H1 (cell line): ENCODE data around the gene NMB. TPM values are rescaled to one million over a fixed set of nuclear protein-coding genes. Genes with fewer than 3 reads are reported as not detected.

ENCODE experiments used
- CTCF ChIA-PET: fragments of 300-600 bp; sonication (Branson Sonifier 250); formaldehyde crosslinking; loops from one replicate; lab custom pipeline; 2021; ENCODE audit not compliant: partially characterized antibody; lab: Charles Lee
- POLR2A ChIA-PET: fragments of 300-600 bp; sonication (Branson Sonifier 250); formaldehyde crosslinking; loops from one replicate; lab custom pipeline; 2021; ENCODE audit warnings: inconsistent platforms; ENCODE audit not compliant: partially characterized antibody; lab: Charles Lee
- DNase-seq, 2 experiments: peaks; one replicate each; pipeline versions ENCODE4 v3.0.0 to v3.0.0-alpha.2; 2010 to 2022; ENCODE audit warnings: low spot score in 2 of 2, low read depth in 1 of 2, mixed read lengths in 1 of 2
- FAIRE-seq: peaks from 2 replicates; lab custom pipeline; 2011; peaks lifted over from hg19 to GRCh38; lab: Jason Lieb, UNC
- H2AFZ ChIP-seq: 2 replicates; pipeline ENCODE4 v1.8.1; 2012; ENCODE audit warnings: low read length, inconsistent platforms
- H2AK5ac ChIP-seq: 2 replicates; pipeline ENCODE4 v1.6.1; 2013; ENCODE audit warnings: low read depth, low read length
- H2BK120ac ChIP-seq: replicated peaks from 2 replicates; pipeline ENCODE3; 2013; ENCODE audit warnings: low read depth, low read length, inconsistent platforms
- H2BK12ac ChIP-seq: 2 replicates; pipeline ENCODE4 v1.6.1; 2013; ENCODE audit warnings: low read depth, low read length
- H2BK15ac ChIP-seq: 2 replicates; pipeline ENCODE4 v1.6.1; 2013; ENCODE audit warnings: low read length
- H2BK20ac ChIP-seq: 2 replicates; pipeline ENCODE4 v1.6.1; 2013; ENCODE audit warnings: low read length
- H2BK5ac ChIP-seq: 2 replicates; pipeline ENCODE4 v1.6.1; 2013; ENCODE audit warnings: low read depth, low read length
- H3K14ac ChIP-seq: 2 replicates; pipeline ENCODE4 v1.6.1; 2013; ENCODE audit warnings: inconsistent platforms; ENCODE audit not compliant: insufficient read length
- H3K18ac ChIP-seq: 2 replicates; pipeline ENCODE4 v1.6.1; 2013; ENCODE audit warnings: low read length; ENCODE audit errors: extremely low read depth
- H3K23ac ChIP-seq: 2 replicates; pipeline ENCODE4 v1.6.1; 2013; ENCODE audit warnings: inconsistent platforms; ENCODE audit not compliant: insufficient read length
- H3K23me2 ChIP-seq: 2 replicates; pipeline ENCODE4 v1.6.1; 2013; ENCODE audit warnings: low read depth, low read length
- H3K27ac ChIP-seq: 2 replicates; pipeline ENCODE4 v1.6.1; 2011; ENCODE audit warnings: low read depth, low read length, inconsistent platforms
- H3K27me3 ChIP-seq, 4 experiments: replicated peaks in 1 of 4; 1 replicate in 1 of 4; 2 replicates in 3 of 4; pipeline versions ENCODE4 v1.6.1 to v1.8.1; 2011 to 2013; ENCODE audit warnings: low read length in 3 of 4, mild to moderate bottlenecking in 3 of 4, inconsistent platforms in 2 of 4, mixed read lengths in 2 of 4, moderate library complexity in 1 of 4; ENCODE audit not compliant: control insufficient read depth in 3 of 4, insufficient read depth in 3 of 4; ENCODE audit errors: extremely low read depth in 1 of 4
- H3K36me3 ChIP-seq, 4 experiments: 2 replicates each; pipeline versions ENCODE4 v1.6.1 to v1.8.1; 2011 to 2013; ENCODE audit warnings: mild to moderate bottlenecking in 4 of 4, low read length in 3 of 4, moderate library complexity in 2 of 4, control low read depth in 1 of 4, inconsistent platforms in 1 of 4; ENCODE audit not compliant: insufficient read depth in 4 of 4, control insufficient read depth in 2 of 4
- H3K4ac ChIP-seq: replicated peaks from 2 replicates; pipeline ENCODE3; 2013; ENCODE audit warnings: low read length, low read depth, mixed read lengths, inconsistent platforms; ENCODE audit not compliant: insufficient read length
- H3K4me1 ChIP-seq, 4 experiments: replicated peaks in 1 of 4; 1 replicate in 1 of 4; 2 replicates in 3 of 4; pipeline versions ENCODE4 v1.6.1 to v1.8.1; 2011 to 2013; ENCODE audit warnings: low read length in 3 of 4, inconsistent platforms in 2 of 4, mixed read lengths in 1 of 4; ENCODE audit not compliant: insufficient read depth in 4 of 4, control insufficient read depth in 3 of 4
- H3K4me2 ChIP-seq, 2 experiments: 2 replicates each; pipeline versions ENCODE4 v1.6.1 to v1.8.1; 2011 to 2013; ENCODE audit warnings: low read depth in 2 of 2, low read length in 2 of 2, control low read depth in 1 of 2, inconsistent platforms in 1 of 2, mild to moderate bottlenecking in 1 of 2; ENCODE audit not compliant: insufficient read depth in 1 of 2
- H3K4me3 ChIP-seq, 4 experiments: fragments of 200-600, 300-600 bp in 1 of 4; sonication (generic), shearing (Covaris generic), sonication (Bioruptor Twin) in 1 of 4; 2 replicates each; pipeline versions ENCODE4 v1.5.1 to v1.8.1; 2011 to 2016; ENCODE audit warnings: low read length in 4 of 4, low read depth in 3 of 4, control low read depth in 2 of 4, inconsistent platforms in 2 of 4, mild to moderate bottlenecking in 2 of 4, mixed read lengths in 1 of 4, moderate library complexity in 1 of 4; ENCODE audit not compliant: insufficient read depth in 2 of 4; ENCODE audit errors: extremely low read depth in 1 of 4
- H3K56ac ChIP-seq: replicated peaks from 2 replicates; pipeline ENCODE3; 2013; ENCODE audit warnings: low read depth, mild to moderate bottlenecking, mixed read lengths, low read length, inconsistent platforms; ENCODE audit not compliant: insufficient read length
- H3K79me1 ChIP-seq: 2 replicates; pipeline ENCODE4 v1.6.1; 2013; ENCODE audit warnings: low read depth, low read length, control low read depth
- H3K79me2 ChIP-seq, 2 experiments: 2 replicates each; pipeline versions ENCODE4 v1.6.1 to v1.8.1; 2012 to 2013; ENCODE audit warnings: low read length in 2 of 2, mild to moderate bottlenecking in 2 of 2, inconsistent platforms in 1 of 2; ENCODE audit not compliant: insufficient read depth in 2 of 2, control insufficient read depth in 1 of 2
- H3K9ac ChIP-seq, 4 experiments: replicated peaks in 1 of 4; 1 replicate in 1 of 4; 2 replicates in 3 of 4; pipeline versions ENCODE4 v1.6.1 to v1.8.1; 2011 to 2013; ENCODE audit warnings: low read depth in 3 of 4, low read length in 3 of 4, control low read depth in 2 of 4, mild to moderate bottlenecking in 2 of 4, moderate library complexity in 2 of 4, inconsistent platforms in 1 of 4; ENCODE audit errors: extremely low read depth in 1 of 4
- H3K9me3 ChIP-seq, 2 experiments: 2 replicates each; pipeline versions ENCODE4 v1.6.1 to v1.8.1; 2012 to 2013; ENCODE audit warnings: mild to moderate bottlenecking in 2 of 2, moderate library complexity in 2 of 2, control low read depth in 1 of 2, inconsistent platforms in 1 of 2, low read depth in 1 of 2, low read length in 1 of 2, mixed read lengths in 1 of 2; ENCODE audit not compliant: insufficient read depth in 2 of 2
- H4K20me1 ChIP-seq, 2 experiments: replicated peaks in 1 of 2; 2 replicates each; pipeline versions ENCODE3 to v1.8.1; 2011 to 2013; ENCODE audit warnings: inconsistent platforms in 2 of 2, low read length in 2 of 2, mild to moderate bottlenecking in 1 of 2; ENCODE audit not compliant: insufficient read depth in 2 of 2, control insufficient read depth in 1 of 2
- H4K5ac ChIP-seq: 2 replicates; pipeline ENCODE4 v1.6.1; 2013; ENCODE audit warnings: low read length, low read depth, mixed read lengths, inconsistent platforms; ENCODE audit not compliant: insufficient read length
- H4K8ac ChIP-seq: 2 replicates; pipeline ENCODE4 v1.8.0; 2013; ENCODE audit warnings: mild to moderate bottlenecking, moderate library complexity, low read length, inconsistent platforms; ENCODE audit not compliant: insufficient read depth; ENCODE audit errors: extremely low read depth
- H4K91ac ChIP-seq: replicated peaks from 2 replicates; pipeline ENCODE3; 2013; ENCODE audit warnings: low read length, mixed read lengths, inconsistent platforms; ENCODE audit not compliant: insufficient read length
- BRCA1 ChIP-seq: IDR thresholded peaks from 2 replicates; pipeline ENCODE4 v1.6.1; 2012; ENCODE audit warnings: low read depth, low read length, improper control_type of control experiment
- CTBP2 ChIP-seq: IDR thresholded peaks from 2 replicates; pipeline ENCODE4 v1.7.0; 2011; ENCODE audit warnings: borderline replicate concordance, mild to moderate bottlenecking, moderate library complexity, mixed read lengths, low read length; ENCODE audit not compliant: insufficient read depth, insufficient read length
- KDM5A ChIP-seq: fragments of 200-600 bp; IDR thresholded peaks from 2 replicates; pipeline ENCODE4 v1.7.1; 2012; ENCODE audit warnings: mild to moderate bottlenecking, low read length, inconsistent platforms, mixed read lengths
- NANOG ChIP-seq: IDR thresholded peaks from 2 replicates; pipeline ENCODE4 v1.6.1; 2011; ENCODE audit warnings: low read length, low read depth, mild to moderate bottlenecking, inconsistent platforms; ENCODE audit not compliant: insufficient read depth, poor library complexity, severe bottlenecking
- SP4 ChIP-seq: IDR thresholded peaks from 2 replicates; pipeline ENCODE4 v1.6.1; 2012; ENCODE audit warnings: low read length, inconsistent platforms
- TBP ChIP-seq: IDR thresholded peaks from 2 replicates; pipeline ENCODE4 v1.6.1; 2011; ENCODE audit warnings: low read depth, low read length, improper control_type of control experiment
- TCF12 ChIP-seq: IDR thresholded peaks from 2 replicates; pipeline ENCODE4 v1.6.1; 2011; ENCODE audit warnings: low read depth, mild to moderate bottlenecking, low read length
- TEAD4 ChIP-seq: IDR thresholded peaks from 2 replicates; pipeline ENCODE4 v1.6.1; 2012; ENCODE audit warnings: low read depth, low read length, inconsistent platforms, mixed read lengths
- USF2 ChIP-seq: IDR thresholded peaks from 2 replicates; pipeline ENCODE4 v1.6.1; 2011; ENCODE audit warnings: low read length, improper control_type of control experiment
- ZNF274 ChIP-seq: IDR thresholded peaks from 2 replicates; pipeline ENCODE4 v1.7.0; 2012; ENCODE audit warnings: low read length, borderline replicate concordance; ENCODE audit errors: extremely low read depth
- WGBS, 2 experiments: shearing (Covaris generic) in 1 of 2; methylation state at CpG; one replicate each; pipeline versions ENCODE4 v1.1.6 to v1.1.7; 2013 to 2015; ENCODE audit warnings: low lambda C conversion rate in 2 of 2, mixed read lengths in 2 of 2, inconsistent platforms in 1 of 2, low coverage in 1 of 2, missing lambda C conversion rate in 1 of 2; ENCODE audit not compliant: insufficient replicate concordance in 2 of 2, insufficient coverage in 1 of 2, insufficient read length in 1 of 2; ENCODE audit errors: extremely low coverage in 1 of 2, missing lambda C conversion rate in 1 of 2; 5-methylcytosine and 5-hydroxymethylcytosine counted together
- polyA plus RNA-seq, 7 experiments: library from polyadenylated mRNA; depleted of rRNA in 3 of 7; stranded (reverse) in 5 of 7; unstranded in 2 of 7; fragments of >200 nt in 5 of 7; fragments of 200-250 nt in 2 of 7; gene quantifications; 1 replicate in 5 of 7; 2 replicates in 1 of 7; 4 replicates in 1 of 7; pipeline versions ENCODE4 v1.2.1 to v1.2.3, GENCODE V29; 2011 to 2013; ENCODE audit warnings: missing spikeins in 2 of 7, mixed read lengths in 2 of 7
- total RNA-seq: library from RNA; stranded (reverse); fragmentation: NEBNext Ultra II Directional; extraction: Animal tissue kit (Norgen Biotek cat#: 25700); gene quantifications from 2 replicates; pipeline ENCODE4 v1.2.1, GENCODE V29; 2021

Gene NMB
- total and polyA plus RNA-seq, 2 of the 8 experiments (the other 6 are each of a cell fraction or from before 2014, with no cell fraction given) = 9.3 to 13.6 TPM

DNA sequence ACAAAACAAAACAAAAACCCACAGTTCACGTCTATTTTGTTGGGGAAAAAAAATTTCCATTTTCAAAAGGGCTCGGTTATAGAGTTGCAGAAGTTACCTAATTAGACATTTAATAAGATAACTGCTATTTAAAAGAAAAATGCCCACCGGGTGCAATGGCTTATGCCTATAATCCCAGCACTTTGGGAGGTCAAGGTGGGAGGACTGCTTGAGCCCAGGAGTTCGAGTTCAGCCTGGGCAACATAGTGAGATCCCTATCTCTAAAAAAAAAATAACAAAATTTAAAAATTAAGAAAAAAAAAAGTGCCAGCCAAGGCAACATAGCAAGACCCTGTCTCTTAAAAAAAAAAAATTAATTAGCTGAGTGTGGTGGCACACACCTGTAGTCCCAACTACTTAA, 38.8 kb upstream of the NMB start:
- peaks cover 0 to 96% of the 10 kb centered on the region in 2 experiments; a peak in 3 of 4 replicates for H3K79me2 ChIP-seq
- CTCF ChIA-PET = interaction anchor here (1.7 kb wide), 1 partner anchor 10 kb away, joined by 7 read pairs; no protein-coding TSS in a partner anchor

More for the DNA sequence above, 38.8 kb upstream of the NMB start:
- H2BK15ac ChIP-seq = no peak overlapping the region
- no peak overlapping the region for H2AFZ ChIP-seq
- no peak overlapping the region for H2AK5ac ChIP-seq
- H4K91ac ChIP-seq = no peak overlapping the region
- H3K23me2 ChIP-seq = no peaks in the 10 kb centered on the region
- no peak overlapping the region for H2BK5ac ChIP-seq
- H3K27me3 ChIP-seq = no peaks in the 10 kb centered on the region
- no peak overlapping the region for H4K5ac ChIP-seq
- H4K8ac ChIP-seq = no peak overlapping the region
- no peaks in the 10 kb centered on the region for H3K9me3 ChIP-seq
- WGBS, 2 experiments = 93% methylated on average over 4 of the region's 4 CpGs; no CpG with 5 or more reads in 1 of the 2 experiments
- H2BK120ac ChIP-seq = no peak overlapping the region
- no peak overlapping the region for H3K9ac ChIP-seq
- no peak overlapping the region for H3K18ac ChIP-seq
- POLR2A ChIA-PET = interaction anchor here (0.6 to 0.9 kb wide), 2 partner anchors 17 to 25 kb away, joined by 3 read pairs; no protein-coding TSS in a partner anchor
- DNase-seq (no peak), FAIRE-seq (no peak)
- H4K20me1 ChIP-seq = peaks cover 0 to 6% of the 10 kb centered on the region in 2 experiments
- no peaks in the 10 kb centered on the region for H3K4me1 ChIP-seq
- TF ChIP-seq TCF12 (no peak), TEAD4 (no peak), KDM5A (no peak), USF2 (no peak), BRCA1 (no peak), TBP (no peak), SP4 (no peak), CTBP2 (no peak), ZNF274 (no peak), NANOG (no peak)
- H3K4me2 ChIP-seq = no peak overlapping the region
- no peak overlapping the region for H3K4me3 ChIP-seq
- H3K27ac ChIP-seq = no peak overlapping the region
- peaks cover 2% of the 10 kb centered on the region for H3K79me1 ChIP-seq
- no peak overlapping the region for H3K14ac ChIP-seq
- H3K4ac ChIP-seq = no peak overlapping the region
- no peak overlapping the region for H3K56ac ChIP-seq
- no peaks in the 10 kb centered on the region for H3K36me3 ChIP-seq
- H2BK20ac ChIP-seq = no peak overlapping the region
- H3K23ac ChIP-seq = no peak overlapping the region
- H2BK12ac ChIP-seq = no peak overlapping the region
